PC-9 (cell line): ENCODE measurements around the gene SERPING1. TPM values are rescaled to one million over a fixed set of nuclear protein-coding genes. Genes with fewer than 3 reads are reported as not detected.
"Not testable (repeated sequence)": the region's sequence is repeated elsewhere in the genome, so short reads cannot be mapped to it uniquely, and the experiment has no call there.

Experiments used
- BruUV-seq: library from RNA; stranded (reverse); fragments of 400-500 nt; replicated peaks from 2 replicates; lab custom pipeline; 2021; lab: Mats Ljungman, UMichigan
- CTCF ChIA-PET: fragments of 300-600 bp; sonication (Branson Sonifier 250); formaldehyde crosslinking; loops from one replicate; lab custom pipeline; 2022; ENCODE audit warnings: antibody characterized with exemption; lab: Charles Lee
- POLR2A ChIA-PET: fragments of 300-600 bp; sonication (Branson Sonifier 250); formaldehyde crosslinking; loops from one replicate; lab custom pipeline; 2022; ENCODE audit warnings: antibody characterized with exemption; ENCODE audit not compliant: unreplicated experiment; lab: Charles Lee
- DNase-seq, 2 experiments: peaks; one replicate each; pipeline versions ENCODE4 v3.0.0 to v3.0.0-alpha.2; 2015 to 2022; ENCODE audit warnings: mixed read lengths in 1 of 2
- H2AFZ ChIP-seq: fragments of 200-600 bp; sonication (generic); 2 replicates; pipeline ENCODE4 v1.8.1; 2017; ENCODE audit warnings: antibody characterized with exemption
- H3F3A ChIP-seq: fragments of 200-600 bp; sonication (generic); 2 replicates; pipeline ENCODE4 v1.8.1; 2017; ENCODE audit warnings: antibody characterized with exemption, mild to moderate bottlenecking, low read depth; ENCODE audit not compliant: insufficient read depth
- H3K27ac ChIP-seq: fragments of 200-600 bp; sonication (generic); 2 replicates; pipeline ENCODE4 v1.6.1; 2016; ENCODE audit warnings: mixed run types
- H3K27me3 ChIP-seq: fragments of 200-600 bp; sonication (generic); 2 replicates; pipeline ENCODE4 v1.6.1; 2016; ENCODE audit warnings: low read depth, mixed run types; ENCODE audit not compliant: insufficient read depth
- H3K36me3 ChIP-seq: fragments of 200-600 bp; sonication (generic); 2 replicates; pipeline ENCODE4 v1.6.1; 2016; ENCODE audit warnings: low read depth, mixed run types
- H3K4me1 ChIP-seq: fragments of 200-600 bp; sonication (generic); replicated peaks from 2 replicates; pipeline ENCODE4 v1.6.1; 2016; ENCODE audit warnings: mixed run types; ENCODE audit not compliant: insufficient read depth
- H3K4me2 ChIP-seq: fragments of 200-600 bp; sonication (generic); 2 replicates; pipeline ENCODE4 v1.6.1; 2017; ENCODE audit warnings: mixed run types
- H3K4me3 ChIP-seq: fragments of 200-600 bp; sonication (generic); 2 replicates; pipeline ENCODE4 v1.6.1; 2016; ENCODE audit warnings: mixed run types
- H3K79me2 ChIP-seq: fragments of 200-600 bp; sonication (generic); 2 replicates; pipeline ENCODE4 v1.6.1; 2017; ENCODE audit warnings: low read depth, mixed run types
- H3K9me2 ChIP-seq: fragments of 200-600 bp; sonication (generic); 2 replicates; pipeline ENCODE4 v1.8.1; 2017; ENCODE audit warnings: mild to moderate bottlenecking; ENCODE audit not compliant: insufficient read depth
- H3K9me3 ChIP-seq: fragments of 200-600 bp; sonication (generic); 2 replicates; pipeline ENCODE4 v1.8.1; 2016; ENCODE audit warnings: low read depth; ENCODE audit not compliant: insufficient read depth
- H4K20me1 ChIP-seq: fragments of 200-600 bp; sonication (generic); 2 replicates; pipeline ENCODE4 v1.8.1; 2017; ENCODE audit not compliant: insufficient read depth
- CTCF ChIP-seq: fragments of 200-600 bp; sonication (generic); conservative IDR thresholded peaks from 2 replicates; pipeline ENCODE4 v1.6.1; 2017; ENCODE audit warnings: mixed run types, antibody characterized with exemption, mild to moderate bottlenecking, moderate library complexity
- EZH2 ChIP-seq: fragments of 200-600 bp; sonication (generic); IDR thresholded peaks from 2 replicates; pipeline ENCODE4 v1.8.0; 2017; ENCODE audit warnings: antibody characterized with exemption, low read depth
- intact Hi-C: fragments of 100-400 bp; cut with micrococcal nuclease; formaldehyde crosslinking; loops from one replicate; pipeline ENCODE4 v1.10.0; 2022; ENCODE audit not compliant: unreplicated experiment
- total RNA-seq: library from RNA; stranded (reverse); gene quantifications from 2 replicates; pipeline ENCODE4 v1.2.3, GENCODE V29; 2021

Gene SERPING1
- total RNA-seq, 1 experiment from 2014 or later, result 3.1 TPM

DNA sequence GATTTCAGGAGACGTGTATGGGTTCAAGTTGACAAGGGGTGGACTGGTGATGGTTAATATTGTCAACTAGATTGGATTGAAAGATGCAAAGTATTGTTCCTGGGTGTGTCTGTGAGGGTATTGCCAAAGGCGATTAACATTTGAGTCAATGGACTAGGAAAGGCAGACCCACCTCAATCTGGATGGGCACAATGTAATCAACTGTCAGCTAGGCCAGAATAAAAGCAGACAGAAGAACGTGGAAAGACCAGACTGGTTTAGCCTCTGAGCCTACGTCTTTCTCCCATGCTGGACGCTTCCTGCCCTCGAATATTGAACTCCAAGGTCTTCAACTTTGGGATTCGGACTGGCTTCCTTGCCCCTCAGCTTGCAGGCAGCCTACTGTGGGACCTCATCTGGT is 53.9 kb downstream of the SERPING1 start:
- H3K27me3 ChIP-seq, result peaks cover 39% of the 10 kb centered on the region
- H3K79me2 ChIP-seq, result no peaks in the 10 kb centered on the region
- H2AFZ ChIP-seq, result no peak overlapping the region
- no peak overlapping the region for H3K4me2 ChIP-seq
- no peak overlapping the region for H3K27ac ChIP-seq
- no peaks in the 10 kb centered on the region for H4K20me1 ChIP-seq
- no peak for TF ChIP-seq CTCF
- no peak for TF ChIP-seq EZH2
- no peaks in the 10 kb centered on the region for H3K36me3 ChIP-seq
- no peaks in the 10 kb centered on the region; the same call in 1 of the 2 replicates for H3F3A ChIP-seq
- POLR2A ChIA-PET, result no interaction called here
- no peak for DNase-seq
- CTCF ChIA-PET, result interaction anchor here (1.0 kb wide), 1 partner anchor 9 kb away, joined by 3 read pairs; no protein-coding TSS in a partner anchor
- BruUV-seq, result no TSS peak
- intact Hi-C loops, result no loop called here
- H3K9me2 ChIP-seq, result no peaks in the 10 kb centered on the region
- no peaks in the 10 kb centered on the region for H3K9me3 ChIP-seq
- H3K4me3 ChIP-seq, result no peak overlapping the region
- H3K4me1 ChIP-seq, result 0 out of 2 replicates have a peak, but pooled peaks cover under 1% of the 10 kb centered on the region

- BruUV-seq, H3K27ac ChIP-seq, H3K36me3 ChIP-seq, H3K4me3 ChIP-seq, H3K79me2 ChIP-seq, H3F3A ChIP-seq, H2AFZ ChIP-seq, DNase-seq, H3K4me2 ChIP-seq, H3K9me3 ChIP-seq, intact Hi-C loops, H4K20me1 ChIP-seq, H3K4me1 ChIP-seq, H3K9me2 ChIP-seq: not testable (repeated sequence)
- ChIA-PET CTCF (interaction anchor here (1.0 kb wide), 1 partner anchor 10 kb away, joined by 3 read pairs; no protein-coding TSS in a partner anchor), POLR2A (interaction anchor here (0.5 to 0.6 kb wide), 2 partner anchors 22 to 192 kb away, joined by 3 read pairs; partner anchors contain the start of gene RTN4RL2)
- H3K27me3 ChIP-seq, result peaks cover 30% of the 10 kb centered on the region
Observed at GRCh38 chr11:57652230-57652629, 54.7 kb downstream of the SERPING1 start.

- ChIA-PET POLR2A (interaction anchor here (0.5 kb wide), 1 partner anchor 192 kb away, joined by 3 read pairs; the partner anchor contains the start of gene RTN4RL2), CTCF (no interaction called here)
- TF ChIP-seq EZH2 (no peak), CTCF (no peak)
- Histone ChIP-seq H4K20me1 (no peaks in the 10 kb centered on the region), H3K9me3 (no peaks in the 10 kb centered on the region), H3K4me1 (peaks cover 7% of the 10 kb centered on the region), H3K4me2 (no peak overlapping the region), H3K79me2 (peaks cover 1% of the 10 kb centered on the region), H3K36me3 (no peaks in the 10 kb centered on the region), H2AFZ (peak overlapping the region; percentile 1; the same call in 1 of the 2 replicates), H3F3A (peaks cover 5% of the 10 kb centered on the region; the same call in 1 of the 2 replicates), H3K27me3 (peaks cover 26% of the 10 kb centered on the region), H3K27ac (no peak overlapping the region), H3K9me2 (no peaks in the 10 kb centered on the region), H3K4me3 (no peak overlapping the region)
- no TSS peak for BruUV-seq
- DNase-seq, result no peak
- intact Hi-C loops, result no loop called here
Observed at GRCh38 chr11:57652662-57653061, 55.2 kb downstream of the SERPING1 start.

DNA sequence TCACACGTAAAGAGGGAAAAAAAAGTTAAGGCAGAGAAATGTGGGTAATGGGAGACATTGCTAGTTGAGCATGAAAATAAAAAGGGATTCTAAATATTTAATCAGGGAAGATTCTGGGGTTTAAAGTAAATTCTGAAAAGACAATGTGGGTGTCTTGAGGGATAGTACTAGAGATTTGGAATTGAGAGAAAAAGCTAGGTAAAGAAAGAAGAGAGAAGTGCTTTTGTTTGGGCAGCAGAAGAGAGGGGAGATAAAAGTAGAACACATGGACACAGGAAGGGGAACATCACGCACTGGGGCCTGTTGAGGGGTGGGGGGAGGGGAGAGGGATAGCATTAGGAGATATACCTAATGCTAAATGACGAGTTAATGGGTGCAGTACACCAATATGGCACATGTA is 55.7 kb downstream of the SERPING1 start:
- Histone ChIP-seq H3K27ac (no peak overlapping the region), H3F3A (peaks cover 5% of the 10 kb centered on the region; the same call in 1 of the 2 replicates), H4K20me1 (no peaks in the 10 kb centered on the region), H3K79me2 (peaks cover 6% of the 10 kb centered on the region), H3K9me2 (no peaks in the 10 kb centered on the region), H3K4me2 (no peak overlapping the region), H3K9me3 (no peaks in the 10 kb centered on the region), H2AFZ (peak overlapping the region; percentile 1; the same call in 1 of the 2 replicates), H3K36me3 (no peaks in the 10 kb centered on the region), H3K4me1 (peaks cover 7% of the 10 kb centered on the region), H3K27me3 (peaks cover 21% of the 10 kb centered on the region), H3K4me3 (no peak overlapping the region)
- no TSS peak for BruUV-seq
- no peak for TF ChIP-seq EZH2
- no peak for TF ChIP-seq CTCF
- no peak for DNase-seq
- POLR2A ChIA-PET, result no interaction called here
- intact Hi-C loops, result no loop called here
- CTCF ChIA-PET, result no interaction called here
